Measurements from ENCODE around the gene EIF3L.

EIF3L gene

DNA sequence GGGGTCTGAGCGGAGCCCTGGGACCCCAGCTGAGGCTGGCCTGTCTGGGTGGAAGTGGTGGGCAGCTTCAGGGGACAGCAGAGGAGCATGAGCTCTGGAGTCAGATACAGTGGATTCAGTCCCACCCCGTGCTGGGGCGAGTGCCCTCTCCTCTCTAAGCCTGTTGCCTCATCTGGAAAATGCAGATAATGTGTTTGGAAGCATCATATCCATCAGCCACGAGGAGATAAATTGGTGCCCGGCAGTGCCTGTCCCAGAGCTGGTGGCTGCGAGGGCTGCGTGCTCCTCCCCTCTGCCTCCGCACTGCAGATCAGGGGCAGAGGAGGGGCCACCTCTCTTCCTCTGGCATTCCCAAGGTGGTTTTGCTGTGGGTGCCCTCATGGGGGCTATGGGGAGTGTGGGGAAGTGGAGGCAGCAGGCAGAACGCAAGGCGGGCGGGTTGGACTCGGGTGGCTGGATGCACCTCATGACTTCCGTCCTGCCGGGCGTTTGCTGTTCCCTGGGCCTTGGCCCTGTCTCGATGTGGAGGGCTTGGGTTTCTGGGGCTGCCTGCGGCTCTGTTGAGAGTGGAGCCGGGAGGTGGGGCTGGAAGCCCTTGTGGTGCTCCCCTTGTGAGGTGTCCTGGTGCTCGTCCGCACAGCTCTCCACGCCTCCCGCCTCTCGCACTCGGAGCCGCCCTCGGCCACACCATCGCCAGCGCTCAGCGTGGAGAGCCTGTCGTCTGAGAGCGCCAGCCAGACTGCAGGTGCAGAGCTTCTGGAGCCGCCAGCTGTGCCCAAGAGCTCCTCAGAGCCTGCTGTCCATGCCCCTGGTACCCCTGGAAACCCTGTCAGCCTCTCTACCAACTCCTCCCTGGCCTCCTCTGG lies 77.8 kb downstream of the EIF3L start:
- Histone ChIP-seq H3K9ac (ENCODE audit: low read length) (no peak overlapping the region), H2AK5ac (ENCODE audit: low read length) (no peak overlapping the region), H3K36me3 (ENCODE audit: control insufficient read depth in 1 of 2, insufficient read depth in 2 of 2, low read length in 2 of 2) (peaks cover 91% of the 10 kb centered on the region in 2 experiments), H3K27ac (ENCODE audit: low read depth, low read length) (no peak overlapping the region), H3K23ac (ENCODE audit: low read length) (no peak overlapping the region), H4K91ac (ENCODE audit: low read depth, low read length) (no peak overlapping the region), H3K4me3 (ENCODE audit: low read depth, low read length) (no peak overlapping the region), H3K27me3 (ENCODE audit: insufficient read depth, low read length) (no peaks in the 10 kb centered on the region), H2AFZ (ENCODE audit: insufficient read depth, low read length, poor library complexity) (no peak overlapping the region), H3K79me1 (ENCODE audit: low read length) (no peaks in the 10 kb centered on the region), H3K18ac (ENCODE audit: low read length) (no peak overlapping the region), H3K14ac (ENCODE audit: low read length) (no peak overlapping the region), H4K8ac (ENCODE audit: low read depth, low read length) (no peak overlapping the region), H3K4me1 (ENCODE audit: control insufficient read depth in 1 of 2, insufficient read depth in 2 of 2, low read length in 2 of 2) (no peaks in the 10 kb centered on the region), H3K4me2 (ENCODE audit: low read length) (no peak overlapping the region), H3K79me2 (ENCODE audit: control insufficient read depth, insufficient read depth, low read length, poor library complexity) (no peaks in the 10 kb centered on the region), H2BK12ac (ENCODE audit: low read length) (no peak overlapping the region), H3K9me3 (ENCODE audit: insufficient read depth, low read depth, low read length) (no peaks in the 10 kb centered on the region), H3K4ac (ENCODE audit: low read depth, low read length) (peak overlapping the region; percentile 22), H2BK120ac (ENCODE audit: insufficient read depth, low read length, poor library complexity) (no peak overlapping the region), H2BK5ac (ENCODE audit: low read depth, low read length, poor library complexity) (no peak overlapping the region), H4K12ac (ENCODE audit: low read depth, low read length) (no peak overlapping the region)
- DNase-seq, result no peak
- WGBS (ENCODE audit: extremely low coverage, insufficient coverage, insufficient read length), result no CpG with 5 or more reads among the region's 32 CpGs

DNA sequence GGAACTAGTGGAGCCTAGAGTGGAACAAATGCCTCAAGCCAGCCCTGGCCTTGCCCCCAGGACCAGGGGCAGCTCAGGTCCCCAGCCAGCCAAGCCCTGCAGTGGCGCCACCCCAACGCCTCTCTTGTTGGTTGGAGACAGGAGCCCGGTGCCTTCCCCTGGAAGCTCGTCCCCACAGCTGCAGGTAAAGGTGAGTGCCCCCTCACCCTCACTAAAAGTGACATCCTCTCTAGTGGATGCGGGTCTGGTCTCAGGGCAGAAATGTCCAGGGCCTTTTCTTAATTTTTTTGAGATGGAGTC lies 78.4 kb downstream of the EIF3L start:
- no peak overlapping the region for H3K4me2 ChIP-seq (ENCODE audit: low read length)
- no peak overlapping the region for H2AFZ ChIP-seq (ENCODE audit: insufficient read depth, low read length, poor library complexity)
- no peak overlapping the region for H3K4me3 ChIP-seq (ENCODE audit: low read depth, low read length)
- no peak overlapping the region for H3K23ac ChIP-seq (ENCODE audit: low read length)
- WGBS (ENCODE audit: extremely low coverage, insufficient coverage, insufficient read length), result no CpG with 5 or more reads among the region's 5 CpGs
- H3K79me1 ChIP-seq (ENCODE audit: low read length), result no peaks in the 10 kb centered on the region
- H4K12ac ChIP-seq (ENCODE audit: low read depth, low read length), result no peak overlapping the region
- DNase-seq, result no peak
- H3K18ac ChIP-seq (ENCODE audit: low read length), result no peak overlapping the region
- no peak overlapping the region for H2BK12ac ChIP-seq (ENCODE audit: low read length)
- no peak overlapping the region for H3K27ac ChIP-seq (ENCODE audit: low read depth, low read length)
- H3K27me3 ChIP-seq (ENCODE audit: insufficient read depth, low read length), result no peaks in the 10 kb centered on the region
- H3K9ac ChIP-seq (ENCODE audit: low read length), result no peak overlapping the region
- peak overlapping the region; percentile 6 for H3K4ac ChIP-seq (ENCODE audit: low read depth, low read length)
- H2BK5ac ChIP-seq (ENCODE audit: low read depth, low read length, poor library complexity), result no peak overlapping the region
- no peaks in the 10 kb centered on the region for H3K79me2 ChIP-seq (ENCODE audit: control insufficient read depth, insufficient read depth, low read length, poor library complexity)
- H3K36me3 ChIP-seq (ENCODE audit: control insufficient read depth in 1 of 2, insufficient read depth in 2 of 2, low read length in 2 of 2), result peaks cover 94% of the 10 kb centered on the region in 2 experiments
- H3K9me3 ChIP-seq (ENCODE audit: insufficient read depth, low read depth, low read length), result no peaks in the 10 kb centered on the region
- no peaks in the 10 kb centered on the region for H3K4me1 ChIP-seq (ENCODE audit: control insufficient read depth in 1 of 2, insufficient read depth in 2 of 2, low read length in 2 of 2)
- H2AK5ac ChIP-seq (ENCODE audit: low read length), result no peak overlapping the region
- no peak overlapping the region for H4K91ac ChIP-seq (ENCODE audit: low read depth, low read length)
- no peak overlapping the region for H3K14ac ChIP-seq (ENCODE audit: low read length)
- no peak overlapping the region for H2BK120ac ChIP-seq (ENCODE audit: insufficient read depth, low read length, poor library complexity)
- no peak overlapping the region for H4K8ac ChIP-seq (ENCODE audit: low read depth, low read length)

DNA sequence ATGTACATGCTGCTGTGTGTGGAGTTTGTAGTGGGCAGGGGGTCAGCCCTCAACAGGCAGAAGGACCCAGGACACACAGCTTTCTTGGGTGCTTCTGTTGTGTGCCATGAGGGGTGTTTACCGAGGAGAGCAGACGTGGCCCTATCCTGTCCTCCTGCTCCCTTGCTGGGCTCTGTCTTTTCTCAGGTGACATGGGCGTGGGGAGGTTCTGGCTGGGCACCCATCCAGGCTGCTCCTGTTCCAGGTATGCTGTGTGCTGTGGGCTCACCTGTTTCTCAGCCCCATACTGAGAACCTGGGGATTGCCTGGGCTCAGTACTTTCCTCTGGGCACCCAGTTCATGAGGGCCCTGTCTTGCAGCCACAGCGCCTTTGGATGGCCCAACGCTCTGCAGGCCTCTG lies 80.2 kb downstream of the EIF3L start:
- no peaks in the 10 kb centered on the region for H3K27me3 ChIP-seq (ENCODE audit: insufficient read depth, low read length)
- no peak overlapping the region for H3K9ac ChIP-seq (ENCODE audit: low read length)
- no peak for DNase-seq
- H3K23ac ChIP-seq (ENCODE audit: low read length), result no peak overlapping the region
- no peaks in the 10 kb centered on the region for H3K79me2 ChIP-seq (ENCODE audit: control insufficient read depth, insufficient read depth, low read length, poor library complexity)
- peaks cover 2% of the 10 kb centered on the region for H3K79me1 ChIP-seq (ENCODE audit: low read length)
- H4K12ac ChIP-seq (ENCODE audit: low read depth, low read length), result no peak overlapping the region
- H2BK120ac ChIP-seq (ENCODE audit: insufficient read depth, low read length, poor library complexity), result no peak overlapping the region
- no peak overlapping the region for H3K4me2 ChIP-seq (ENCODE audit: low read length)
- no peak overlapping the region for H2BK12ac ChIP-seq (ENCODE audit: low read length)
- no peak overlapping the region for H4K91ac ChIP-seq (ENCODE audit: low read depth, low read length)
- no CpG with 5 or more reads among the region's 5 CpGs for WGBS (ENCODE audit: extremely low coverage, insufficient coverage, insufficient read length)
- H3K14ac ChIP-seq (ENCODE audit: low read length), result no peak overlapping the region
- H3K4me1 ChIP-seq (ENCODE audit: control insufficient read depth in 1 of 2, insufficient read depth in 2 of 2, low read length in 2 of 2), result peaks cover 5 to 12% of the 10 kb centered on the region in 2 experiments
- peaks cover 92 to 93% of the 10 kb centered on the region in 2 experiments for H3K36me3 ChIP-seq (ENCODE audit: control insufficient read depth in 1 of 2, insufficient read depth in 2 of 2, low read length in 2 of 2)
- no peak overlapping the region for H3K27ac ChIP-seq (ENCODE audit: low read depth, low read length)
- peaks cover 3% of the 10 kb centered on the region for H3K9me3 ChIP-seq (ENCODE audit: insufficient read depth, low read depth, low read length)
- no peak overlapping the region for H4K8ac ChIP-seq (ENCODE audit: low read depth, low read length)
- no peak overlapping the region for H3K4me3 ChIP-seq (ENCODE audit: low read depth, low read length)
- no peak overlapping the region for H2AK5ac ChIP-seq (ENCODE audit: low read length)
- H2BK5ac ChIP-seq (ENCODE audit: low read depth, low read length, poor library complexity), result no peak overlapping the region
- H3K18ac ChIP-seq (ENCODE audit: low read length), result no peak overlapping the region
- no peak overlapping the region for H2AFZ ChIP-seq (ENCODE audit: insufficient read depth, low read length, poor library complexity)
- no peak overlapping the region for H3K4ac ChIP-seq (ENCODE audit: low read depth, low read length)

DNA sequence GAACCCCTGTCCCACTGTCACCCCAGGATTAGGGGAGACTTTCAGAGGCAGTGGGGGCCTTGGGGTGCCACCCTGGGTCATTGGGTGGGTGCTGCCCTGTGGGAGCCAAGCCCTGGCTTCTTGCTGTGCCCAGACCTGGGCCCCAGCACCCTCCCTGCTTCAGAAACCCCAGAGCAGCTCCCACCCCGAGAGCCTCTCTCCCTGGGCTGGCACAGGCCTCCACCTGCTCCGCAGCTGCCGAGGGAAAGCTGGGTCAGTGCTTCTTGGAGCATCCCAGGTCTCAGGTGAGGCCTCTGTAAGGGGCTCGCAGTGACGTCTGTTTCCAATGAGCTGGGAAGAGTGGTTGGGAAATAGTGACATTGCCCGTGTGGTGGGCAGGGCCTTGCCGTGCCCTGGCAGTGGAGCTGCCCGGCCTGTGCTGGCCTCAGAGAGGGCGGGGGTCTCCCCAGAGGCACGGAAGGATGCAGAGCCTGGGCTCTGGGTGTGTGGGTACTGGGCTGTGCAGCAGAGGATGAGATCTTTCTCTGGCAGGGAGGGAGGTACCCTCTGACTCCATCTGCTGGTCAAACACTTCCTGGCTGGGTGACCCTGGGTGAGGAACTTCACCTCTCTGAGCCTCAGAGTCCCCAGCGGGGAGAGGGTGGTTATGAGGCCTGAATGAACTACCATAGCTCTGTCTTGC lies 81.2 kb downstream of the EIF3L start:
- Histone ChIP-seq H3K4me2 (ENCODE audit: low read length) (no peak overlapping the region), H3K9me3 (ENCODE audit: insufficient read depth, low read depth, low read length) (peaks cover 3% of the 10 kb centered on the region), H3K4me3 (ENCODE audit: low read depth, low read length) (no peak overlapping the region), H3K23ac (ENCODE audit: low read length) (no peak overlapping the region), H2BK5ac (ENCODE audit: low read depth, low read length, poor library complexity) (no peak overlapping the region), H3K14ac (ENCODE audit: low read length) (no peak overlapping the region), H3K4ac (ENCODE audit: low read depth, low read length) (no peak overlapping the region), H4K8ac (ENCODE audit: low read depth, low read length) (no peak overlapping the region), H3K36me3 (ENCODE audit: control insufficient read depth in 1 of 2, insufficient read depth in 2 of 2, low read length in 2 of 2) (peaks cover 82 to 83% of the 10 kb centered on the region in 2 experiments), H2AFZ (ENCODE audit: insufficient read depth, low read length, poor library complexity) (no peak overlapping the region), H2BK12ac (ENCODE audit: low read length) (no peak overlapping the region), H3K79me1 (ENCODE audit: low read length) (peaks cover 2% of the 10 kb centered on the region), H3K79me2 (ENCODE audit: control insufficient read depth, insufficient read depth, low read length, poor library complexity) (no peaks in the 10 kb centered on the region), H4K12ac (ENCODE audit: low read depth, low read length) (no peak overlapping the region), H3K4me1 (ENCODE audit: control insufficient read depth in 1 of 2, insufficient read depth in 2 of 2, low read length in 2 of 2) (peaks cover 5 to 12% of the 10 kb centered on the region in 2 experiments), H2BK120ac (ENCODE audit: insufficient read depth, low read length, poor library complexity) (no peak overlapping the region), H3K9ac (ENCODE audit: low read length) (no peak overlapping the region), H3K27ac (ENCODE audit: low read depth, low read length) (no peak overlapping the region), H3K18ac (ENCODE audit: low read length) (peak overlapping the region; percentile 11), H4K91ac (ENCODE audit: low read depth, low read length) (no peak overlapping the region), H3K27me3 (ENCODE audit: insufficient read depth, low read length) (no peaks in the 10 kb centered on the region), H2AK5ac (ENCODE audit: low read length) (no peak overlapping the region)
- DNase-seq, result peak in 1 of 2 donors; percentile 39
- no CpG with 5 or more reads among the region's 11 CpGs for WGBS (ENCODE audit: extremely low coverage, insufficient coverage, insufficient read length)

All from trophoblast cell (in vitro differentiated cells and primary cell).